ENCODE data around the gene ERBB2.
A peak's percentile ranks its signal among the peaks of the same experiment; 100 is the strongest.

DNA sequence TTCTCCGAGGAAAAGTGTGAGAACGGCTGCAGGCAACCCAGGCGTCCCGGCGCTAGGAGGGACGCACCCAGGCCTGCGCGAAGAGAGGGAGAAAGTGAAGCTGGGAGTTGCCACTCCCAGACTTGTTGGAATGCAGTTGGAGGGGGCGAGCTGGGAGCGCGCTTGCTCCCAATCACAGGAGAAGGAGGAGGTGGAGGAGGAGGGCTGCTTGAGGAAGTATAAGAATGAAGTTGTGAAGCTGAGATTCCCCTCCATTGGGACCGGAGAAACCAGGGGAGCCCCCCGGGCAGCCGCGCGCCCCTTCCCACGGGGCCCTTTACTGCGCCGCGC, at the start of gene ERBB2:
- TF ChIP-seq, protein P1, sequence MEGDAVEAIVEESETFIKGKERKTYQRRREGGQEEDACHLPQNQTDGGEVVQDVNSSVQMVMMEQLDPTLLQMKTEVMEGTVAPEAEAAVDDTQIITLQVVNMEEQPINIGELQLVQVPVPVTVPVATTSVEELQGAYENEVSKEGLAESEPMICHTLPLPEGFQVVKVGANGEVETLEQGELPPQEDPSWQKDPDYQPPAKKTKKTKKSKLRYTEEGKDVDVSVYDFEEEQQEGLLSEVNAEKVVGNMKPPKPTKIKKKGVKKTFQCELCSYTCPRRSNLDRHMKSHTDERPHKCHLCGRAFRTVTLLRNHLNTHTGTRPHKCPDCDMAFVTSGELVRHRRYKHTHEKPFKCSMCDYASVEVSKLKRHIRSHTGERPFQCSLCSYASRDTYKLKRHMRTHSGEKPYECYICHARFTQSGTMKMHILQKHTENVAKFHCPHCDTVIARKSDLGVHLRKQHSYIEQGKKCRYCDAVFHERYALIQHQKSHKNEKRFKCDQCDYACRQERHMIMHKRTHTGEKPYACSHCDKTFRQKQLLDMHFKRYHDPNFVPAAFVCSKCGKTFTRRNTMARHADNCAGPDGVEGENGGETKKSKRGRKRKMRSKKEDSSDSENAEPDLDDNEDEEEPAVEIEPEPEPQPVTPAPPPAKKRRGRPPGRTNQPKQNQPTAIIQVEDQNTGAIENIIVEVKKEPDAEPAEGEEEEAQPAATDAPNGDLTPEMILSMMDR (IDR thresholded peaks at IDR 0.05), result no peak
- peak; percentile 17 to 55 for TF ChIP-seq POLR2A (IDR thresholded peaks at IDR 0.05)
